ENCODE data around the gene DNAI7. TPM values are rescaled to one million over a fixed set of nuclear protein-coding genes. Genes with fewer than 3 reads are reported as not detected.
A peak's percentile ranks its signal among the peaks of the same experiment; 100 is the strongest.

The DNAI7 gene, protein sequence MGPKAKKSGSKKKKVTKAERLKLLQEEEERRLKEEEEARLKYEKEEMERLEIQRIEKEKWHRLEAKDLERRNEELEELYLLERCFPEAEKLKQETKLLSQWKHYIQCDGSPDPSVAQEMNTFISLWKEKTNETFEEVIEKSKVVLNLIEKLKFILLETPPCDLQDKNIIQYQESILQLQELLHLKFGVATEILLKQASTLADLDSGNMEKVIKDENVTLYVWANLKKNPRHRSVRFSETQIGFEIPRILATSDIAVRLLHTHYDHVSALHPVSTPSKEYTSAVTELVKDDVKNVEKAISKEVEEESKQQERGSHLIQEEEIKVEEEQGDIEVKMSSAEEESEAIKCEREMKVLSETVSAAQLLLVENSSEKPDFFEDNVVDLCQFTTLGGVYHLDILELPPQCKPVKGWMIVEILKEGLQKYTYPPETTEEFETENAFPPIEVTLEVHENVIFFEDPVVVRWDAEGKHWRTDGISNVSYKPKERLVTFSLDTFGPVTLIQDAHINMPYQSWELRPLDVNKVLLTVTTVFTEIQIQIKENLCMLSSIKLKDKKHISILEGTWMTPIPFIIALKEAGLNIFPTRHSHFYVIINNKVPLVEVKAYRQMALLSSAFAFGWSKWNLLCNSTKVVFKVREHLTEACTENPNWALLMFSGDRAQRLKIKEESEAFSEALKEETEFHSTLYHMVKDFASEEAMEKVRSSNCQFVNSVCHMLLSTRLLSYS
- 0.49 TPM for total RNA-seq
- long read RNA-seq, partial matches to known transcripts = 0 of 2 reads
- long read RNA-seq, other reads (novel, unspliced or antisense) = 1 of 2 reads

DNA sequence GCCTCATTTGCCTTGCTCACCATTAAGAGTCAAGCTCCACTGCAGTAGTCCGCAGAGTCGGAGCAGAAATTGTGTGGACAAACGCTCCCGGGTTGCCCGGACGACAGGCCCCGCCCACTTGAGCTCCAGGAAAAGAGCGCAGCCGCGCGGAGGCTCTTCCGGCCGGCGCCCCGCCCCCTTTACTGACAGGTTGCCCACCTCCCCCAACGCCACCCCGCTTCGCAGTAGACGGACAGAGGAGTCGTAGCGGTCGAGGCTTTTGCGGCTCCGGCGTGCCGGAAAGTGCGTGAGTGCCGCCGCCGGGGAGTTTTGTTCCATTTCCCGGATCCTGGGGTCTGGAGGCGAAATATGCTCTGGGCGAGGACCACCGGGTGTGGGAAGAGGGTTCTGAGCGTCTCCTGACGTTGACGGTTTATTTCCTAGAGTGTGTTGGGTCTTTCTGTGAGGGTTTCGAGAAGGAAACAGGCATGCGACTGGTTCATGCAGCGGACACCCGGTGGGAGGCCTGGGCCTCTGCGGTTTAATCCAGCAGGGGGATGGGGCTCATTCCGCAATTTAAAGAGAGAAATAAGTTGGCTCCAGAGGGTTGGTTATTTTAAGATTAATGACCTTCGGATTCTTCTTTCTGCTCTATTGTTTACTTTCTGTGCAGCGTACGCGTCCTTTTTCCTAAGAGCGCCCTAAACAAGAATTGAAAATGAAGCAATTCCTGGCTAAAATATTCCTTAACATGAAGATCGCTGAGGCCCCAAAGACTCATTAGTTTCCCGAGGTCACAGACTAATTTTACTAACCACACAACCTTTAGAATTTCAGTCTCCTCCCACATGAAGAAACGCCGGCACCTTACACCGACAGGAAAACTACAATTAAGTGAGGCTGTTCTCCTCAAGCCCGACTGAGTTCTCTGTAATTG lies at the start of gene DNAI7, which contains the start of gene ETFRF1:
DNAI7 (minus strand) TSS at position 105 of the 916 bp plus-strand sequence; CDS start at position 23, 82 bp downstream.
ETFRF1 (plus strand) TSS at position 182 of the 916 bp plus-strand sequence. CDS start 8,720 bp downstream, outside the sequence.
- Histone ChIP-seq H3K27ac (peak within 1 kb of the TSS; percentile 95), H3K4me3 (peak within 1 kb of the TSS; percentile 67), H3K27me3 (no peaks in the 10 kb centered on the region), H3K36me3 (no peaks in the 10 kb centered on the region), H3K4me1 (peaks cover 15% of the 10 kb centered on the region), H3K9me3 (no peaks in the 10 kb centered on the region)
- ATAC-seq (peak; percentile 100), DNase-seq (peak; percentile 100)
- no peak for TF ChIP-seq CTCF (IDR thresholded peaks at IDR 0.05)
- intact Hi-C loops (cut with DNase I) = no loop called here

- Histone ChIP-seq H3K27ac (no peak overlapping the region), H3K27me3 (no peaks in the 10 kb centered on the region), H3K4me3 (no peak overlapping the region), H3K4me1 (no peaks in the 10 kb centered on the region), H3K9me3 (no peaks in the 10 kb centered on the region), H3K36me3 (peaks cover 18% of the 10 kb centered on the region)
- DNase-seq (no peak), ATAC-seq (no peak)
- no peak for TF ChIP-seq CTCF (IDR thresholded peaks at IDR 0.05)
- intact Hi-C loops (cut with DNase I) = no loop called here
These were observed 48.7 kb upstream of the DNAI7 start for GRCh38 chr12:25243680-25243990.

GRCh38 chr12:25242981-25243679 lies 48.2 kb upstream of the DNAI7 start:
- intact Hi-C loops (cut with DNase I) = no loop called here
- H3K4me3 ChIP-seq = no peak overlapping the region
- DNase-seq (no peak), ATAC-seq (no peak)
- H3K36me3 ChIP-seq = peaks cover 18% of the 10 kb centered on the region
- no peak for TF ChIP-seq CTCF (IDR thresholded peaks at IDR 0.05)
- H3K27me3 ChIP-seq = no peaks in the 10 kb centered on the region
- H3K9me3 ChIP-seq = no peaks in the 10 kb centered on the region
- no peak overlapping the region for H3K27ac ChIP-seq
- H3K4me1 ChIP-seq = no peaks in the 10 kb centered on the region

- H3K4me1 ChIP-seq = no peaks in the 10 kb centered on the region
- intact Hi-C loops (cut with DNase I) = no loop called here
- H3K27ac ChIP-seq = no peak overlapping the region
- H3K36me3 ChIP-seq = peaks cover 31% of the 10 kb centered on the region
- no peak overlapping the region for H3K4me3 ChIP-seq
- no peaks in the 10 kb centered on the region for H3K27me3 ChIP-seq
- H3K9me3 ChIP-seq = no peaks in the 10 kb centered on the region
- peak; percentile 71 for TF ChIP-seq CTCF (IDR thresholded peaks at IDR 0.05)
- DNase-seq = no peak
- peak; percentile 64 for ATAC-seq
These were observed 46.4 kb upstream of the DNAI7 start for GRCh38 chr12:25241167-25242020.
